ENCODE measurements around the gene RPL6.
"Not testable (repeated sequence)": the region's sequence is repeated elsewhere in the genome, so short reads cannot be mapped to it uniquely, and the experiment has no call there.

- TF ChIP-seq PATZ1 (CRISPR knock-in tag; IDR thresholded peaks at IDR 0.05; ENCODE audit: borderline replicate concordance); SNAI2 (CRISPR knock-in tag; IDR thresholded peaks at IDR 0.05); ZFP3 (CRISPR knock-in tag; IDR thresholded peaks at IDR 0.05); TOX (CRISPR knock-in tag; IDR thresholded peaks at IDR 0.05; ENCODE audit: borderline replicate concordance); RARB (CRISPR knock-in tag; IDR thresholded peaks at IDR 0.05); BACH2 (CRISPR knock-in tag; IDR thresholded peaks at IDR 0.05; ENCODE audit: borderline replicate concordance); ARNTL (CRISPR knock-in tag; IDR thresholded peaks at IDR 0.05; ENCODE audit: borderline replicate concordance, low read depth); TCF4 (CRISPR knock-in tag; IDR thresholded peaks at IDR 0.05; ENCODE audit: borderline replicate concordance); TSHZ2 (CRISPR knock-in tag; IDR thresholded peaks at IDR 0.05); PPARA (CRISPR knock-in tag; IDR thresholded peaks at IDR 0.05; ENCODE audit: borderline replicate concordance); ESRRG (CRISPR knock-in tag; IDR thresholded peaks at IDR 0.05); GLIS3 (CRISPR knock-in tag; IDR thresholded peaks at IDR 0.05); ZNF565 (CRISPR knock-in tag; conservative IDR thresholded peaks at IDR 0.05; ENCODE audit: low read depth): not testable (repeated sequence)
Observed at GRCh38 chr12:112457142-112457541, 47.7 kb upstream of the RPL6 start.

Data from SK-N-SH treated with all-trans-retinoic acid at 6 μM for 48 hours (cell line).